HG02973 (cell line): ENCODE measurements around the gene EIF3F.
"Not testable (repeated sequence)": the region's sequence is repeated elsewhere in the genome, so short reads cannot be mapped to it uniquely, and the experiment has no call there.

Source experiments
- ATAC-seq: cut with Tn5 transposase; IDR thresholded peaks from one replicate; pipeline ENCODE4 v1.9.1; 2021; ENCODE audit warnings: moderate library complexity; ENCODE audit not compliant: unreplicated experiment

EIF3F gene

DNA sequence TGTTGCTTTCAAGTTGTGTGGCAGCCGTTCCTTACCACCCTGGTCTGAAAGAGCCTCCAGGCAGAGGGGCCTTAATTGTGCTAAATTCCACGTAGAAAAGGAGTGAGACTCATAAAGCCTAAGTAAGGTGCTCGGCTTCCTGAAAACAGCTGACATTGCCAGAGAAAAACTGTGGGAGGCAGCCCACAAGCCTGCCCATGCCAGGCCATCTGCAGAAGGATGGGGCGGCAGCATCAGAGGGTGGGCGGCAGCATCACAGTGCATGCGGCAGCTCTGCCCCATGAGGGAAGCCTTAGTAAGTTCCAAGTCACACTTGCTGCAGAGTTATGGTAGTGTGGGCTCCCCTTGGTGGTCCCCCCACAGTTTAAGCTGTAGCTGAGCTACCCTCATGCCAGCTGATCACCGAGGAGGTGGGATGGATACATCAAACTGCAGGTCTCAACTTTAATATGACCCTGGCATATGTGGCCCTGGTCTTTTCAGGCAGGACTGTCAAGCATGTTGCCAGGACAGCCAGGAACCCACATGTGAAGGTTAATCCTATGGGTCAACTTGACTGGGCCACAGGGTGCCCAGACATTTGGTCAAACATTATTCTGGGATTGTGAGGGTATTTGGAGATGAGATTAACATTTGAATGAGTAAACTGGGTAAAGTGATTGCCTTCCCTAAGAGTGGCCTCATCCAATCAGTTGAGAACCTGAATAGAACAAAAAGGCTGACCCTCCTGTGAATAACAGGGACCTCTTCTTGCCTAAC lies 3.1 kb upstream of the EIF3F start:
- no peak for ATAC-seq

DNA sequence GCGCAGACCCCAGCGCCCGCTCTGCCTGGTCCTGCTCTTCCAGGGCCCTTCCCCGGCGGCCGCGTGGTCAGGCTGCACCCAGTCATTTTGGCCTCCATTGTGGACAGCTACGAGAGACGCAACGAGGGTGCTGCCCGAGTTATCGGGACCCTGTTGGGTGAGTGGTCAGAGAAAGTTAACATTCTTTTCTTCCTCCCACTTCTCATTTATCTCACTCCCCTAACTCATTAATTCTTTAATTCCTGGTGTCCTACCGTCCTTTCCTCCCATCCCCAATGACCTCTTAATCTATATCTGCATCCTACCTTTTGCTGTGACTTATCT lies 385 bp downstream of the EIF3F start:
- not testable (repeated sequence) for ATAC-seq

DNA sequence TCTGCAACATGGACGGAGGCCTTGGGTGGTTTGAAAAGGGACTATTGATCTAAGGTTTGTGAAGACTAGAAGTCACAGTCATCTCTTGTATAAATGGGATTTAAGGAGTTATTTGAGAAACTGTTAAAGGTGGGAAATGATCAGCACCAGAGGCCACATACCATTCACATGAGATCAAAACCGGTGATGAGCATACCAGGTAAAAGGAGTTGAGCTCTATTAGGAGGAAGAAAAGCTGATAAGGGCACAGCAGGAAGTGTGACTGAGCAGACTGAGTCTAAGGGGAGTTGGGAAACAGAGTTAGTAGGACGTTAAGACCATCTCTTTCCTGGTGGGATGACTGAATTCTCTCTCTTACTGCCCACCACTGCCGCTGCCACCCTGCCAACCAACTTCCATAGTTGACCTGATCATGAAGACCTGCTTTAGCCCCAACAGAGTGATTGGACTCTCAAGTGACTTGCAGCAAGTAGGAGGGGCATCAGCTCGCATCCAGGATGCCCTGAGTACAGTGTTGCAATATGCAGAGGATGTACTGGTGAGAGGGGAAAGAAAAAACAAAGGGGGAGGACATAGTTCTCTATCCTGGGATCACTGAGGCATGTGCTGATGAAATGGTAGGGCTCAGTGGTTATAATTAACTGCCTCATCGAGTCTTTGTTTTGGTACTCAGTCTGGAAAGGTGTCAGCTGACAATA lies 7.6 kb downstream of the EIF3F start:
- ATAC-seq = no peak

DNA sequence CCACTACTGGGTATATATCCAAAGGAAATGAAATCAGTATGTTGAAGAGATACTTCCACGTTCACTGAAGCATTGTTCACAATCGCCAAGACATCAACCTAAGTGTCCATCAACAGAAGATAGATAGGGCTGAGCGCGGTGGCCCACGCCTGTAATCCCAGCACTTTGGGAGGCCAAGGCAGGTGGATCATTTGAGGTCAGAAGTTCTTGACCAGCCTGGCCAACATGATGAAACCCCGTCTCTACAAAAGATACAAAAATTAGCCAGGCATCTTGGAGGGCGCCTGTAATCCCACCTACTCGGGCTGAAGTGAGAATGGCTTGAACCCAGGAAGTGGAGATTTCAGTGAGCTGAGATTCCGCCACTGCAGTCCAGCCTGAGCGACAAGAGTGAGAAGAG lies 12.7 kb downstream of the EIF3F start:
- ATAC-seq = no peak

DNA sequence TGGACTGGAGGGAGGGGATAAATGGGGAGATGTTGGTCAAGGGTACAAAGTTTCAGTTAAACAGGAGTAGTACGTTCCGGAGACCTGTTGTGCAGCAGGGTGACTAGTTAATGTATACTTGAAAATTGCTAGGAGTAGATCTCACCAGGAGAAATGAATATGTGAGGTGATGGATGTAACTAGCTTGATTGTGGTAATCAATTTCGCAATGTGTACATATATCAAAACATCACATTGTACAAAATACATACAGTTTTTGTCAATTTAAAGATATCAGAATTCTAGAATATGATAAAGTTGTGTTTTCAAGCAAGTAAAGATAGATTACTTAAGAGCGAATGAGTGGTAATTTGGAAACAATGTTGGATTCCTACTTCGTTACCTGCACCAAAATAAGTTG lies 13.3 kb downstream of the EIF3F start:
- no peak for ATAC-seq

DNA sequence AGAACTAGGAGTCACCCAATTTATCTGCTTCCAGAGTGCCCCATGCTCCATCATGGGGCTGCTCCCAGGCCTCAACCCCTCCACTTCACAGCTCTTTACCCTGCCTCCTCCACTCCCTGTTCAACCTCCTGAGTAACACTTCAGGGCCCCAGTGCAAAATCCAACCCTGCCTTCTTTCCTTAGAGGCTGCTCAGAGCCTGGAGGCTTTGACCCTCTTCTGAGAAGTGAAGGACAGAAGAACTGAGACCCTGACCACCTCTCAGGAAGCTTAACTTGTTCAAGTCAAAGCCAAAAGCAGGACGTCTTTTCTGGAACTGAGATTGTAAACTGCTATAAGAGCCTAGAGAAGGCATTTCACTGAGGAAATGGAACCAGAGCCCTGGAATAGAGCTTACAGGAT lies 15.5 kb downstream of the EIF3F start:
- ATAC-seq = no peak

DNA sequence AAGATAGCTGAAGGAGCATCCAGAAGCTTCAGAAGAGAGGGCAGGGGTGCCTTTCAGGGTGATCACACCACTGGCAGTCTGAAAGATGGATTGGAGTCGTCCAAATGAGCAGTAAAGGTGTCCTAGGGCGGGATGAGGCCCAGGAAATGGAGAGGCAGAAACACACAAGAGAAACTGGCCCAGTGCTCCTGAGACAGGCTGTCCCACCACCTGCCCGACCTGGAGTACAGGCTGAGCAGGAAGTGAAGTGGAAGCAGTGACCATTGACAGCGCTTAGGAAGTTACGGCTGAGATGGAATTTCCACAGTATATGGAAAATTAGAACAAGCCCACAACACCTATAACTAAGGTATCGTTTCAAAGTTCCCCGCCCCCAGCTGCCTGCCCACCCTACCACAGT lies 16.1 kb downstream of the EIF3F start:
- ATAC-seq = no peak

DNA sequence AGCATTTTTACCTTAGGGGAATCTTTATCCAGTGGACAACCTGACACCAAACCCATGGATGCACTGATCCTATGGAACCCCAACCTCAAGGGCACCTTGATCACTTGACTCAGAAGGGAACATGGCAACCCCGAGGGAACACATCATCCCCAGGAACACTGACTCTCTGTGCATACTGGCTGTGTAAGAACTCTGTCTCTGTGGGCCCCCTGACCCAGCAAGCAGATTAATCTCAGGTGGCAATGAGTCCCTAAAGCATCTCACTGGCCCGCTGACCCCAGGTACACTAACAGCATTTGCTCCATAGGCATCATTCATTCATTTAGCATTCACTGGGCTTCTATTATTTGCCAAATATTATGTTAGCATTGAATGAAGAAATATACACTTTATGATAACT lies 16.9 kb downstream of the EIF3F start:
- no peak for ATAC-seq

DNA sequence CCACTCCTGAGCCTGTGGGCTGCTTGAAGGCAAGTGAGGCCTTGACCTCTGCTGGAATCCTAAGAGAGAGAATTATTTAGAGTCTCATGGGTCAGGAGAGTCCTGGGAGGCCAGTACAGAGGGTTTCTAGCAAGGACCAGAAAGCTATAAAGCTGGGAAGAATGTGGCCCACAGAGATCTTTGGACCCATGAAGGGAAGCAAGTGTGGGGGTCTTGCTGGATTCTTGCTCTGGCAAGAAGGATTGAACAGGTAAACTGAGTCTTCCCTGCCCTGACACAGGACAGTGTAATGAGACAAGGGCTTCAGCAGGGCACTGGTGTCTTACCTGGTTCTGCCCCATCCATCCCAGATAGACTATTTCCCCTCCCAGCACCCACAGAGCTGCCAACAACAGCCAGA lies 18.4 kb downstream of the EIF3F start:
- no peak for ATAC-seq

DNA sequence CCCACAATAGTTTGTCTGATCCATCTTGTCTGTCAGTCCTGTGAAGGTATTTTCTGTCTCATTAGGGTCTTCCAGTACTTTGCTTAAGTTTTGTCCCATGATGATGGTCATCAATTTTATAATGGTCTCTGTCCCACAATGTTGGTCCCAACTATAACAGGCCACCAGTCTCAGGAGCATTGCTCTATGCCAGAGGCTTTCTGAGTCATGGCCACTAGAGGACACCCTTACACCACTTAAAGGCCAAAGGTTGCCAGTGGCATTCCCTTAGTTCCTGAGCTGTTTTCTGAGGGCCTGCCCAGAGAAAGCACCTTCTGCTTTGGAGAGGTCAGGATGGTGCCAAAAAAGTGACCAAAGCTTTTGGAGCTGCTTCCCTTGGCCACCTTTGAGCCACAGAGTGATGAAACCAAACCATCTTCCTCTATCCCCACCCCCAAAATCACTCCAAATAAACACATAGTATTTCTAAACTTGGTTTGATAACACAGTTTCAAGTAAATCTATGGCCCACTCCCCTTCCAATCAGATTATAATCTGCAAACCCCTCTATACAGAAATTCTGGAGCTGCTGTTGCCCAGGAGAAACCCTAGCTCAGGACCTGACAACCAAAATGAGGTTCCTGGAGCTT lies 19.3 kb downstream of the EIF3F start:
- ATAC-seq = peak; percentile 76

DNA sequence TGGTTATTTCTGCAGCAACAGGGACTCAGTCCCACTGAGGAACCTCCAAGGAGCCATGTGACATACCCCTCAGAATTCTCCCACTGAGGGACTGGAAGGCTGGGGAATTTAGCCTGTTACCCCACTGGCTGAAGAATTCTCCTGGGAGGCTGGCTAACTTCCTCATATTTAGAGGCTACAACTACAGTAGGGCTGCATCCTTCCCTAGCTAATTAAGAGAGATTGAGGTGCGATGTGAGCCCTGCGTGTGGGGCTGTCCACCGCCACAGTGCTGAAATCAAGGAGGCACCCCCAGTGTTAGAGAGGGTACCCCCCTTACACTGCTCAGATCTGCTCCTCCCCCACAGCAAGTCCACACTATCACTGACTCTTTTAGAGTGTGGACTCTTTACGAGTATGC lies 21.1 kb downstream of the EIF3F start:
- no peak for ATAC-seq

DNA sequence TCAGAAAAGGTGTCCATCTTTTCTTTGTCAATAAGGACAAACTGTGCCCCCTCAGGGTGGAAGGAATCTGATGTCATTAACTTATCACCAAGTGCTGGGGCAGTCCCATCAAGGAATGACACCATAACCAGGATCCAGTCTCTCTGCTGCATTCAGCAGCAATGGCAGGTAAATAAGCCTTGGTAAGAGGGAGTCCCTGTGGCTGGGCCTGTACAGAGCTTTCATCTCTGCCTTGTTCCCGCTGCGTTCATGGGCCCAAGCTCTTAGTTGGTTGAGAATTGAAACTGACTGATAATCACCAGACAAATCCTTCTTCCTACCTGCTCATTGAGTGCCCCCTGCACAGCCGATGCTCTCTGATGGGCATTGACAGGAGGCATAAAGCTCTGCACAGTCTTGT lies 22.7 kb downstream of the EIF3F start:
- ATAC-seq = no peak

DNA sequence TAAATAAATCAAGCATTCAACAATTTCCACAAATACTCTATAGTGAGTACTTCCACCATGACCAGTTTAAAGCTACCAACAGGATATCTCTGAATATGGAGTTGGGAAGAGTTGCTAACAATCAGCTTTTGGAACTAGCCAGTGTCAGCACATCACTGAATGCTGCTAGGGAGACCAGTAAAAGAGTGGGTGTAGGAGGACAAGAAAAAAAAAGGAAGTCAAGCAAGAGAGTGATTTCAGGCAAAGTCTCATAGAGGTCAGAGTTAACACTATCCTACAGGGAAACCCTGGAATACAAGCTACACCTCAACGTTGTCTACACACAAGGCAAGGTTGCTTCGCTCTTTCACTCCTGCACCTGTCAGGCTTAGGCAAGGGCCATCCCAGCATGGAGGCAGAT lies 24.2 kb downstream of the EIF3F start:
- ATAC-seq = no peak

DNA sequence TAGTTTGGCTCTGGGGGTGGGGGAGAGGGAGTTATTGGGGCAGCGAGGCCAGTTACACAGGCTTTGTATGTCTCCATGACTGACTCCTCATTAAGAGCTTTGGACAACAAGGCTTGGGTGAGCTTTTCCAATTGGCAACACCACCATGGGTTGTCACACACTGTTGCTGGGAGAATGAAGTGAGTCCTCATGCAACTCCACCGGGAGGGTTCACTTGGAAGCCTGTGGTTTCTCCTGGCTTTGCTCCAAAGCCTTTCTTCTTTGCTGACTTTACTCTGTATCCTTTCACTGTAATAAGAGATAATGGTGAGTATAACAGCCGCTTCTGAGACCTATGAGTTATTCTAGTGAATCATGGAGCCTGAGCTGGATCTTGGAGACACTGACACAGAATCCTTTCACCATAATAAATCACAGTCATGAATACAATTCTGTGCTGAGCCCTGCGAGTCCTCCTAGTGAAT lies 24.9 kb downstream of the EIF3F start:
- no peak for ATAC-seq

DNA sequence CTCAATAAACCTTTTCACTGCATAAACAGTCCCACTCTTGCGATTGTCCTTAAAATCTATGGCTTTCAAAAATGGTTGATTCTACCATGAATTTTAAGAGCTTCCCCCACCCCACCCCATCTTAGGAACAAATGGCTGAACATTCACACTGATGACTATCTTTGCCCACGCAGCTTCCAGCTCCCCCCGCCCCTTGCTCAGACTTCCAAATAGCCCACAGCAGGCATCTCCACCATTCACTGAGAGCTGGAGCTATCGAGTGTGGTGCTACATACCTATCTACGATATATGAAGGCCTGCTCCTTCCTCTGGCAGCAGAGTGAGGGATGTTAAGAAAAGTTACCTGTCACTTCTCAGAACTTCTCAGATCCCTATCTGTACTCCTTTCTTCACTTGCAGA lies 26.7 kb downstream of the EIF3F start:
- ATAC-seq = no peak

DNA sequence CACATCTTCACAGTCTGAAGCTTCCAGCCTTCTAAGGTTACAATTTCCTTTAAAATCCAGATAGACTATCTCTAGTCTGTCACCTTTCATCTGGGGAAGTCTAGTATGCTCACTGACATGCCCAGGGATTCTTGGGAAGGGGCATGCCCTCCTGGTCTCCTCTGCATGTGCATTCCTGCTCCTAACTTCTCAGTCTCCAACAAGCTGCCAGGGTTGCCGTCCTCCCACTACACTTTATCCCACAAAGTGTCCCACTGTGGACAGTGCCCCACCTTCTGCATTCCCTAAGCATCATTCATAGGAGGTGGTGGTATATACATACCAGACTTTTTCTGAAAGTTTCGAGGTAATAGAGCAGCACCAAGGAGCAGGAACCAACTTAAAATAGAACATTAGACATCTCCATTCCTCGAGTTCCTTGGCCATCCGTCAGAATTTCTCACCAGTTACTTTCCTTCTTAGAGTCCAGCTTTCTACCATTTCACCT lies 28.7 kb downstream of the EIF3F start:
- ATAC-seq = no peak

DNA sequence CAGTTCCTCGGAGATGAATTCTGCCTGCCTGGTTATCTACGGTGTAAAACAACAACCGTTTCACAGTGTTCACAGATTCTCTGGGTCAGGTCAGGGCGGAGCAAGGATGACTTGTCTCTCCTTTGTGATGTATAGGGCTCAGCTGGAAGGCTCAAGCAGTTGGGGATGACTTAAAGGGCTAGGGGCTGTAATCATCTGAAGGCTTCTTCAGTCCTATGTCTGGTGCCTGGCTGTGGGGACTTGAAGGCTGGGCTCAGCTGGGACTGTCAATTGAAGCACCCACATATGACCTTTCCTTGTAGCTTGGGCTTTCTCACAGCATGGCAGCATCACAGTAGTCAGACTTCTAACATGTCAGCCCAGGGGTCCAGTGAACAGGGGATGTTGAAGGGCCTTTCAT lies 29.3 kb downstream of the EIF3F start:
- no peak for ATAC-seq

DNA sequence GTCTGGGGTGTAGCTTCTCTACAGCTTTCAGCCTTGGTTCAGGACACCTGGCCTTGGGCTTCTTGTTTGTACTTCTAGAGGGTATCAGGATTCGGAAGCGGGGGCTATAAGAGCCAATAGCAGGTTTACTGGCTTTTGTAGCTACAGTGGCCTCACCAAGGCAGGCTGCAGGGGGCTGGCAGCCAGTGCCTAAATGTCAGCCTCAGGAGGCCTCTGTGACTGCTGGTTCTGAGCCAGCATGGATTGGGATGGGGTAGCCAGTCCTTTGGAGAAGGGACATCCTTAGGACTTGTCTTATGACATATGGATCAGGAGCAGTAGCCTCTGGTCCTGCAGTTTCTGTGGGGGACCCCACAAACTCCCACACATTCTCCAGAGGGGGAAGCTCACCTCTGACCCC lies 29.9 kb downstream of the EIF3F start:
- no peak for ATAC-seq

DNA sequence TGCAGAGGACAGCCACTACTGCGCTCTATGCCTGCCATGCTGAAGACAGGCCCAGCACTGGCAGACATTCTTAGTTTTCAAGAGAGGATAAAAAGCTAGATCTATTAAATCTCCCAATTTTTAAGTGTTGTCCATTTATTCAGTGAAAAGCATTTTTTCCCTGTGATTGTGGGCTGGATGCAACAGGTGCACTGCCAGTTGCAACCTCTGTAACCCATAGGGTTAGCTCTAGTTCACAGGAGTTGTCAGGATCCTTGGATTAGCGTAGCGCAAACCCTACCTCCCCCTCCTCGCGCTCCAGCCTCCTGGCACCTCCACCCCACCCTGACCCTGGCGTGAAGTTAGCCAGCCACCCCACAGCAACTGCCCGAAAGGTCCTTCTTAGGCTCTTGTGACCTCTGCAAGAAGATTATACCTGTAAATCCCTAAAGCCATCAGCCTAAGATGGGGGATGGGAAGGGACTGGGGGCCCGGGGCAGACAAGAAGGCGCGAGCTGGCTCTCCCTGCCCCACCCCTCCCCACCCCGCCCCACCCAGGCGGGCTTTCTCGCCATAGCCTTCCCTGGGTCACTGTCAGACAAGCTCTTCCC lies 30.9 kb downstream of the EIF3F start:
- no peak for ATAC-seq

DNA sequence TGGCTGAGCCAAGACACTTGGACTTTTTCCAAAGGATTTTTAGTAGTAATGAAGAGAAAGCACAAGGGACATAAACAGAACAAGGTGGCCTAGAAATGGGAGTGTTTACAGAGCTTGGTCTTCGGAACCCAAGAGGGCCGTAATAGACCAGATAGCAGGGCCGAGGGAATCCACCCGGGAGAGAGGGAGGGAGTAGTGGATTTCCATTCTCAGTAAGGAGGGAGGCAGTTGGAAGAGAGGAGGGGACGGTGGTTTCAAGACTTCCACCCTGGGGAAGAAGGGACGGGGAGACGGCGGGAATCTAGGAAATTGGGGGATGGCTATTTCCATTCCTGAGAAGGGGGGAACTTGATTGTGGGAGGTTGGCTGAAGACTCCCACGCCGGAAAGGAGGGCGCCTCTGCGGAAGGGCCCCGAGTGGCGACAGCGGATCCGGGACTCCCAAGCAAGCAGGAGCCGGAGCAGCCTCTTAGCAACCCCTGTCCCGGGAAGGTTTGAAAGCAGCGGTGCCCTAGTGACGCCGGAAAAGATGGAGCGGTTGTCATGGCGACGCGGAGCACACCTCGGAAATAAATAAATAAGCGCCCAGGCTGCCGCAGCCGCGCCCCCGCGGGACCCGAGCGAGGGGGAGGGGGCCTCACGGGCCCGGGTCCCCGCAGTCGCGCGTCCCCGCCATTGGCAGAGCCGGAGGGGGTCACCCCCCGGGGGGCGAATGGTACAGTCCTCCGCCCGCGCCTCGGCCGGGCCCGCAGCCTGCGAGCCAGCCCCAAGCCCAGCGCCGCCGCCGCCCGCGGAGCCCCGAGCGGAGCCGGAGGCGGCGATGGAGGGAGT lies 31.6 kb downstream of the EIF3F start:
- ATAC-seq = peak; percentile 35
